Fibroblast of skin of abdomen (primary cell): ENCODE data around the gene ZEB1.
A peak's percentile ranks its signal among the peaks of the same experiment; 100 is the strongest.
"Not testable (repeated sequence)": the region's sequence is repeated elsewhere in the genome, so short reads cannot be mapped to it uniquely, and the experiment has no call there.

Experiments
- DNase-seq: peaks from one replicate; pipeline ENCODE4 v3.0.0-alpha.2; 2013

The ZEB1 gene

DNA sequence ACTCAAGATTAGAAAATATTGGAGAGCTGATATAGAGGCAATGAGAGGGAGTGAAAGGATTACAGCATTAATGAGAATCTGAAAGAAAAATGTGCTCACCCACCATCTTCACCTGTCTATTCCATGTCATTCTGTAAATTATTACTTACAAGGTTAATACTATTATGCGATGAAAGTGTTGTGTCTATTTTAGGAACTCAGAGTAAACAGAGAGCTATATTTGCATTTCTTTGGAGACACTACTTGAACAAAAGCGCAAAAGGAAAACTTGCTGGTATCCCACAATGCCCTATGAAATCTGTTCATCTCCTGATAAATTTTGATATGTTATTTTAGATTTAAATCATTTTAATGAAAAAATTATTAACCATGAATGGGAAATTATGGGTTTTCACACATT, 196.1 kb downstream of the ZEB1 start:
- no peak for DNase-seq

DNA sequence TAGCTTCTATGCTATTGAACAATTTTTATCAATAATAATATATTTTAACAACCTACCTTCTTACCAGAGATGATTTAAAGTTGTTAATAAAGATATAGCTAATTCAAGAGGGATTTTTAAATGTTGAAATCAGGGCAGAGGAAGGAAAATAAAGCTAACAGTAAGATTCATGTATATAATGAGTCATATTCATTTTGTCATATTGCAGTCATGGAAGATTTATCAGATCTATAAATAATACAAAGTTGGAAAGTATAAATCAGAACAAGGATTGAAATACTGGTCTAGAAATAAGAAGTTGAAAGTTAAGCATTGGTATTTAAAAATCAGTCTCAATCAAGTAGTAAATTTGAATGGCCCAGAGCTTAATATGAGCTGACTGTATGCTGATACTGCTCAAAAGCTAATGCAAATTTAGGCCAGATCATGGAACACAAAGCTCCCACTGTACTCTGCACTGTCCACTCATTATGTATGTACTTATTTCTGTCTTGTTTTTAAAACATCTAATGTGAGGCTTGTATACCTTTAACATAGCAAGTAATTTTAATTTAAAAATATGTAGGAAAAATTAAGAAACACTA, 196.9 kb downstream of the ZEB1 start:
- peak; percentile 5 for DNase-seq

DNA sequence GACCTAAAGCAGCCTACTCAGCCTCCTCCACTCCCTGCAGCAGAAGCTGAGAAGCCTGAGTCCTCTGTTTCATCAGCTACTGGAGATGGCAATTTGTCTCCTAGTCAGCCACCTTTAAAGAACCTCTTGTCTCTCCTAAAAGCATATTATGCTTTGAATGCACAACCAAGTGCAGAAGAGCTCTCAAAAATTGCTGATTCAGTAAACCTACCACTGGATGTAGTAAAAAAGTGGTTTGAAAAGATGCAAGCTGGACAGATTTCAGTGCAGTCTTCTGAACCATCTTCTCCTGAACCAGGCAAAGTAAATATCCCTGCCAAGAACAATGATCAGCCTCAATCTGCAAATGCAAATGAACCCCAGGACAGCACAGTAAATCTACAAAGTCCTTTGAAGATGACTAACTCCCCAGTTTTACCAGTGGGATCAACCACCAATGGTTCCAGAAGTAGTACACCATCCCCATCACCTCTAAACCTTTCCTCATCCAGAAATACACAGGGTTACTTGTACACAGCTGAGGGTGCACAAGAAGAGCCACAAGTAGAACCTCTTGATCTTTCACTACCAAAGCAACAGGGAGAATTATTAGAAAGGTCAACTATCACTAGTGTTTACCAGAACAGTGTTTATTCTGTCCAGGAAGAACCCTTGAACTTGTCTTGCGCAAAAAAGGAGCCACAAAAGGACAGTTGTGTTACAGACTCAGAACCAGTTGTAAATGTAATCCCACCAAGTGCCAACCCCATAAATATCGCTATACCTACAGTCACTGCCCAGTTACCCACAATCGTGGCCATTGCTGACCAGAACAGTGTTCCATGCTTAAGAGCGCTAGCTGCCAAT, 202.2 kb downstream of the ZEB1 start:
- DNase-seq = no peak

DNA sequence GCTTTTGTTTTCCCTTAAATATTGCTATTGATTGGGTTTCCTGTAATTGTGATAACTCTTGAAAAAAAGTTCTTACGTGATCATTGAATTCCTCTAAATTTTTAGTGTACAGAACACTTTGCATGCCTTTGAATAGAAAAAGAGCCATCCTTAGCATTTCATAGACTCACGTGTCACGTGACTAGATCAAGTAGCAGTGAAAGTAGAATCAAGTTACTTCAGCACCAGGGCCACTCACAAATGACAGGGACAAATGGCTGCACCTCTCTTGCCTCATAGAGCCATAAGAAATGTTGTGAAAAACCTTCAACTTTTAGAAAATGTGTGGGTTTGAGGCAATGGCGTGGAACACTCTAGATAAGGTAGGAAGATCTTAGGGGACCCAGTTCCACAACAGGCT, 203.8 kb downstream of the ZEB1 start:
- no peak for DNase-seq

DNA sequence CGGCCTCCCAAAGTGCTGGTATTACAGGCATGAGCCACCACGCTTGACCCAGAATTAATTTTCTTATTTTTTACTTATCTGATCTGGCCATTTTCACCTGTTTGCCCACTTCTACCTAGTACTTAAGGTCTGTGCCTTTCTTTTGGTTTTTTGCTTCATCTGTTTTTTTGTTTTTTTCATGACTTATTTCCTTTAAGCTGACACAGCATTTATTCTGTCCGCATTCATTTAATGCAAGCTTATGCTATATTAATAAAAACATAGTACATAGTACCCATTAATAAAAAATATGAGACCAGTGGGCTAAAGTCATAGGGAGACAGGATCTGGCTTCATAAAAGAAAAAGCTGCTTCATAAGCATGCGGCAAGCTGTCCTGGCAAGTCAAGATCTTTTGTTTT, 205.4 kb downstream of the ZEB1 start:
- no peak for DNase-seq

DNA sequence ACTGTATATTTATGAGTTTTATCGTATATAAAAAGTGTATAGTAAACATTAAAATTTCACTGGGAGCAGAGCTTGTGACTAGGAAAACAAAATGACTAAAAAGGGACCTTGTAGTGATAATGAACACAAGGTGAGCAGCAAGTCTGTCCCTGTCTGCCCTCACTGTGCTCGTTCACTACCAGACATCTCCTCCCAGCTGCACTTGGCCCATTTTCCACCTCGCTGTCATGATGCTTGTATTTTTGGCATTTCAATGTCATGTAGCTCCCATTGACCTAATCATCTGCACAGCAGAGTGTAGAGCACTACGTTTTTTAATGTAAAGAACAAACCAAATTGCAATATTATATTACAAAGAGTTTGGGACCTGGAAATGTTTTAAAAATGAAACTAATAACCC, 207.2 kb downstream of the ZEB1 start:
- DNase-seq = no peak

DNA sequence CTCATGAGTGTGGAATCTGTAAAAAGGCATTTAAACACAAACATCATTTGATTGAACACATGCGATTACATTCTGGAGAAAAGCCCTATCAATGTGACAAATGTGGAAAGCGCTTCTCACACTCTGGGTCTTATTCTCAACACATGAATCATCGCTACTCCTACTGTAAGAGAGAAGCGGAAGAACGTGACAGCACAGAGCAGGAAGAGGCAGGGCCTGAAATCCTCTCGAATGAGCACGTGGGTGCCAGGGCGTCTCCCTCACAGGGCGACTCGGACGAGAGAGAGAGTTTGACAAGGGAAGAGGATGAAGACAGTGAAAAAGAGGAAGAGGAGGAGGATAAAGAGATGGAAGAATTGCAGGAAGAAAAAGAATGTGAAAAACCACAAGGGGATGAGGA, 207.7 kb downstream of the ZEB1 start:
- DNase-seq = peak; percentile 32

DNA sequence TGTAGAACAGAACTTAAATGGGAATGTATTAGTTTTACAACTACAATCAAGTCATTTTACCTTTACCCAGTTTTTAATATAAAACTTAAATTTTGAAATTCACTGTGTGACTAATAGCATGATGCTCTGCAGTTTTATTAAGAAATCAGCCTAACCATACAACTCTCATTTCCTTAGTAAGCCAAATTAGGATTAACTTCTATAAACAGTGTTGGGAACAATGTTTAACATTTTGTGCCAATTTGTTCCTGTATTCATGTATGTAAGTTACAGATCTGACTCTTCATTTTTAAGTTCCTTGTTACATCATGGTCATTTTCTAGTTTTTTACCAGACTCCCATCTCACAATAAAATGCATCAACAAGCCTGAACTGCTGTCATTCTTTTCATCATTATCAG, 209.8 kb downstream of the ZEB1 start:
- no peak for DNase-seq

DNA sequence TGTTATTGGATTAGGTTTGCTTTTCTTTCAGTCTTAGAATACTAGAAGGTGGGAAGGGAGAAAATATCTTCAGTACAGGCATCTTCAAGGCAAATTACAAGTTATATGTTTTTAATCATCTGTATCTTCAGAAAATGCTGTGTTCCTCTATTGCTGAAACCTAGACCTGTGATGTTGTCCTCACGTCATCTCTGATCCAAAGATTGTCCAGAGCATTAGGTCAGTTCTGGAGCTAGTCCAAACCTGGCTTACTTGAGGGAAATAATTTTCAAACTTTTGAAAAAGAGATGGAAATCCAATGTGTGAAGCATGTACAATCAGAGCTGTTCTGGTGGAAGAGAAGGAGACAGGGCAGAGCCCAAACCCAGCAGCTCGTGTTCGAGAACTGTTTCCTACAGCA, 217.3 kb downstream of the ZEB1 start:
- peak; percentile 7 for DNase-seq

DNA sequence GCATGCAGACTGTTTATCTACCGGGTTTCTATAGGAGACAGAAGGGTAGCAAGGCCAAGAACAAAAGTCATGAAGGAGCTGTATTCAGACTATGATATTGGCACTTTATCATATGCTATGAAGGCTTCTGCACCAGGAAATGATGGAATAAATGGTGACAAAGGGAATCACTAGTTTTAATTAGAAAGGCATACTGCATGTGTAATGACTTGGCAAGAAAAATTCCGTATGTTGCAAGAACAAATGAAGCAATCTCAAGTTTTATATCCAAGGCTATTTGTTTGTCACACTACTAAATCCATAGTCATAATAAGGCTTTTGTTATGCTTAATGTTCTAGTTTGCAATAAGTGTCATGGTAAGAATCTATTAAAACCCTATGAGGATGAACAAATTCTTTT, 230.9 kb downstream of the ZEB1 start:
- peak; percentile 46 for DNase-seq

DNA sequence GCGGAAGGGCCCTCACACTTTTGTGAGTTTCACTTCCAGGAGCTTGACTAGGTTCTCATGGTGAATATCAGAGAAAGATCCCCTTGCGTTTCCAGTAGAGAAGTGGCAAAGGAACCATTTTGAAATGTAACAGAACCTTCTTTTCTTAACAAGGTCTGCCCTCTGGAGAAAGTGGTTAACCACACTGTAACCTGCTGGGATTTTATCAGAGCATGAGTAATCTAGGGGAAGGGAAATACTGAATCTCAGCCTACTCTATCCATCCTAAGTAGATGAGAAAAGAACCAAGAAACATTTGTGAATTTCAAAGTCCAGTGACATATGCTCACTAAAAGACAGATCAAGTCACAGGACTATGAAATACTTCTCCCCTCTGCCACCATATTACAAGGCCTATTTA, 235.5 kb downstream of the ZEB1 start:
- peak; percentile 51 for DNase-seq

DNA sequence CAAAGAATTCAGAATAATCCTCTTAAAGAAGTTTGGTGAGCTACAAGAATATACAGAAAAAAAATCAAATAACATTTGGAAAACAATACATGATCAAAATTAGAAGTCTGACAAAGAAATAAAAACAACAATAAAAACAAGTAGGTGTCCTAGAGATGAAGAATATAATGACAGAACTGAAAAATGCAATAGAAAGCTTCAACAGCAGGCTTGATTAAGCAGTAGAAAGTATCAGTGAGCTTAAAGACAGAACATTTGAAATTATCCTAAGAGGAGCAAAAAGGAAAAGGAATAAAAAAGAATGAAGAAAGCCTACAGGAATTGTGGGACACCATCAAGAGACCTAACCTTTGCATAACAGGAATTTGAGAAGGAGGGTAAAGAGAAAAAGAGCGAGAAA, 238.8 kb downstream of the ZEB1 start:
- no peak for DNase-seq

DNA sequence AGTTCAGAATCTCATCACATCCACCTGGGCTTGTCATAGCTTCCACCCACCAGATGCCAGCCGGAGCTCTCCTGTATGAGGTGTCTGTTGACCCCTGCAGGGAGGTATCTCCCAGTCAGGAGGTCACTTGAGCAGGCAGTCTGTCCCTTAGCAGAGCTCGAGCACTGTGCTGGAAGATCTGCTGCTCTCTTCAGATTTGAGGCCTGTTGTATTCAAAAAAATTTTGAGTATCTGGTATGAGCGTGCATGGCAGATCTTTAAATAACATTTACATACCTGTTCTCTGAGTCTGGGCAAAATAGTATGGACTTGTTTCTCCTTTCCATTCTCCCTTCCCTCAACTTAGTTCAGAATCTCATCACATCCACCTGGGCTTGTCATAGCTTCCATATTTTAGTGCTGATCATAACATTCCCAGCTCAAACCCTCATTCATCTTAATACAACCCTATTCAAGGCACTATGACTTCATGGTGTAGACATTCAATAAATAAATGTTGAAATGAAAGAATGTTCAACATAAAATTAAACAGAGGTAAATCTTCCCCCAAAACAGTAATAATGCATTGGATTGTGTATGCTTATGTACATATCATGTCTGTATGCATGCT, 249.3 kb downstream of the ZEB1 start:
- DNase-seq = not testable (repeated sequence)

DNA sequence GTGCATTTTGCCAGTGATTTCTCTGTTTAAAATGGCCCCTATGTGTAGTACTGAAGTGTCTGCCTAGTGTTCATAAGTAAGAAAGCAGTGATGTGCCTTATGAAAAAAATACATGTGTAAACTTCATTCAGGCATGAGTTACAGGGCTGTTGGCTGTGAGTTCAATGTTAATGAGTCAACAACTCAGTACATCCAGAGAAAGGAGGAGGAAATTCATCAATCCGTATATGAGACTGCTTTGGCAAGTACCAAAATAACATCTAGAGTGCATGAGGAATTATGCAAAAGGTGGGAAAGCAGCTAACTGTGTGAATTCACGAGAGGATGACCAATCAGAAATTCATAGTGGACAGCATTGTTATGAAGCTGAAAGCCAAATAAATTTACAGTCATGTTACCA, 255.6 kb downstream of the ZEB1 start:
- no peak for DNase-seq

DNA sequence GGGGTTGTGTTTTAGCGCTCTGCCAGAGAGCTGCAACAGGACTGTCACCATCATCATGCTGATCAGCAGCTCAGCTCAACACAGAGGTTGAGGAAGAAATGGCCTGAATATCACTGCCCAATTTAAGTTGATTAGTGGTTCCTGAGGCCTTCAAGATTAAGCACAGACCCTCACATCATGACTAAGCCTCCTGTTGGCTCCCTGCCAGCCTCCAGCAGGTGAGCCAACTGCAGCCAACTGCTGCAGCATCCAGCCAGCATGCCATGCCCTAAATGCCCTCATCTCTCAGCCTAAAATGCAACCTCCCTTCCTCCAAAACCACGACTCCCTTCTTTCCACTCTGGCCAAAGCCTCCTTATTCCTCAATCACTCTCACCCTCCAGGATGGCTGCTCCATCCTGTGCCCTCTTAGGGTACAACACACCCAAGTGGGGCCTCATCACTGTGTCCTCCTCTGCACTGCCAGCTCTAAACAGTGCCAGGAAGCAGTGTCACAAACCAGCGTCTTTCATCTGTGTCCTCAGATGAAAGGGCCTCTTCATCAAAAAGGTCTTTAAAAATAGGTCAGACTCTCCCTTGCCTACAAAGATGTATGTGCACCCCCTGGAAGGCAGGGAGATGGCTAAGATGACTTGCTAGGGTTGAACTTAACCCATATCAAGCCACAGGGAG, 259.3 kb downstream of the ZEB1 start:
- no peak for DNase-seq

DNA sequence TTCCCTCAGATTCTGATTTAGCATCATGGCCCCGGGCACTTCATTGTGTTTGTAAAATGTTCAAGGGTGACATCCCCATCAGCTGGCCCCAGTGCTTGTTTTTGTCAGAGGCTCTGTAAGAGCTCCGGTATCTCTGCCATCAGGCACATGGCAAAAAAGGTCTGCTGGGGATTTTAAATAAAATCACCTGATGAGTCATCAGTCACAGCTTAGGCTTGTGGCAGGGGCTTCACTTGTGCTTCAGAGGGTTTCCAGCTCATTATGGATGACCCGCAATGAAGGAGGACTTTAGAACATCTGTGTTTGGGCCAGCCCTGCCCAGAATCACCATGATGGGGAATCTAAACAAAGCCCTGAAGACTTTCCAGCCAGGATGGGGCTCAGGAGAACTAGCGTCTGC, 259.9 kb downstream of the ZEB1 start:
- DNase-seq = no peak
